Thymus (tissue), 11 donors: Measurements from ENCODE around the gene CFAP44. TPM values are rescaled to one million over a fixed set of nuclear protein-coding genes. Genes with fewer than 3 reads are reported as not detected.

Experiments used
- DNase-seq, 9 donors: peaks; one replicate each; pipeline ENCODE4 v3.0.0-alpha.2; 2013; ENCODE audit warnings: low spot score in 9 of 9, low read depth in 6 of 9, missing footprints in 1 of 9
- H3K27ac ChIP-seq, 2 donors: one replicate each; pipeline ENCODE4 v1.5.1; 2013; ENCODE audit warnings: control low read depth in 1 of 2, low read depth in 1 of 2, low read length in 1 of 2, mild to moderate bottlenecking in 1 of 2, moderate library complexity in 1 of 2
- H3K27me3 ChIP-seq, 2 donors: one replicate each; pipeline ENCODE4 v1.5.1; 2013; ENCODE audit warnings: low read length in 1 of 2; ENCODE audit not compliant: control insufficient read depth in 2 of 2, insufficient read depth in 1 of 2
- H3K36me3 ChIP-seq, 2 donors: one replicate each; pipeline ENCODE4 v1.5.1; 2013; ENCODE audit warnings: low read length in 1 of 2, mild to moderate bottlenecking in 1 of 2, moderate library complexity in 1 of 2; ENCODE audit not compliant: control insufficient read depth in 2 of 2, insufficient read depth in 2 of 2
- H3K4me1 ChIP-seq, 2 donors: one replicate each; pipeline ENCODE4 v1.5.1; 2013; ENCODE audit warnings: low read length in 2 of 2; ENCODE audit not compliant: control insufficient read depth in 2 of 2, insufficient read depth in 2 of 2
- H3K4me3 ChIP-seq, 2 donors: one replicate each; pipeline ENCODE4 v1.5.1; 2013; ENCODE audit warnings: low read length in 2 of 2, control low read depth in 1 of 2, mild to moderate bottlenecking in 1 of 2
- H3K9me3 ChIP-seq, 2 donors: one replicate each; pipeline ENCODE4 v1.5.1; 2013; ENCODE audit warnings: low read length in 1 of 2, mild to moderate bottlenecking in 1 of 2; ENCODE audit not compliant: control insufficient read depth in 2 of 2, insufficient read depth in 1 of 2
- WGBS: extraction: QIAGEN DNeasy Blood & Tissue Kit; methylation state at CpG from one replicate; pipeline ENCODE4 v1.1.7; 2013; 5-methylcytosine and 5-hydroxymethylcytosine counted together
- polyA plus RNA-seq: library from polyadenylated mRNA; stranded (reverse); fragments of 200-250 nt; gene quantifications from one replicate; pipeline ENCODE4 v1.2.3, GENCODE V29; 2013
- total RNA-seq: library from RNA; stranded (reverse); fragments of 120-200 nt; gene quantifications from one replicate; pipeline ENCODE4 v1.2.4, GENCODE V29; 2013
- donor health status: healthy.

CFAP44 gene
- total and polyA plus RNA-seq, 2 donors = 5.4 to 16.5 TPM

DNA sequence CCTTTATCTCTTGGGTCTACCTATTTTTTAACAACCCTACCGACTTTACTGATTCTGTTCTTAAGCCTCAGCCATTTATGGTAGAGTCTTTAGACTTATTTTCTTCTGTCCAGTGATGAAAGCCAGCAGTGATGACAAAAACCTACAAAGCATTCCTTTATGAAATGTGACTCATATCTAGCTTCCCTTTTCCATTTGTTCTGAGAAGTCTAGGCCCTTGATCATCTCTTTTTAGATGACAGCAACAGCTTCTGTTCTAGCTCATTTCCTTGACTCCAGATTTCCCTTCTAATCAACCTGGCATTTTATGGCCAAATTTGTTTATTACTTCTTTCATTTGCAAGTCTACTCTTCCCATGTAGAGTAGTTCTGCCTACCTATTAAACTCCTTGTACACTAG, 36.1 kb downstream of the CFAP44 start:
- WGBS = 95% methylated on average over 1 of the region's 1 CpG
- Histone ChIP-seq H3K36me3 (peaks cover 0 to 3% of the 10 kb centered on the region in 2 donors), H3K4me3 (no peak overlapping the region), H3K27me3 (no peaks in the 10 kb centered on the region), H3K27ac (no peak overlapping the region), H3K4me1 (no peaks in the 10 kb centered on the region), H3K9me3 (no peaks in the 10 kb centered on the region)
- no peak for DNase-seq

GRCh38 chr3:113404637-113405036, 36.7 kb downstream of the CFAP44 start:
- Histone ChIP-seq H3K4me3 (no peak overlapping the region), H3K4me1 (no peaks in the 10 kb centered on the region), H3K27me3 (no peaks in the 10 kb centered on the region), H3K27ac (no peak overlapping the region), H3K36me3 (peaks cover 0 to 3% of the 10 kb centered on the region in 2 donors), H3K9me3 (no peaks in the 10 kb centered on the region)
- no peak for DNase-seq
- 100% methylated on average over 1 of the region's 1 CpG for WGBS

Other genes starting within 250 kb of the CFAP44 start
- gene BOC, start 229.9 kb downstream of the CFAP44 start, total RNA-seq = 5.5 TPM
- 5.7 TPM for gene BOC, start 229.9 kb downstream of the CFAP44 start, polyA plus RNA-seq
- 10.2 TPM for gene SPICE1, start 73.7 kb upstream of the CFAP44 start, total RNA-seq
- 4.4 TPM for gene SPICE1, start 73.7 kb upstream of the CFAP44 start, polyA plus RNA-seq
- 4.2 TPM for gene SIDT1, start 91.1 kb upstream of the CFAP44 start, total RNA-seq
- 12.6 TPM for gene SIDT1, start 91.1 kb upstream of the CFAP44 start, polyA plus RNA-seq